Liver (tissue), 9 donors: ENCODE measurements around the gene SSNA1. TPM values are rescaled to one million over a fixed set of nuclear protein-coding genes. Genes with fewer than 3 reads are reported as not detected.

Experiments used
- DNase-seq: peaks from one replicate; pipeline ENCODE4 v3.0.0-alpha.2; 2017; ENCODE audit warnings: low spot score
- H3K27ac ChIP-seq, 2 donors: one replicate each; pipeline ENCODE4 v1.7.0; 2013; ENCODE audit warnings: inconsistent platforms in 2 of 2, low read length in 2 of 2, control low read depth in 1 of 2, low read depth in 1 of 2, mild to moderate bottlenecking in 1 of 2
- H3K27me3 ChIP-seq, 4 donors: one replicate each; pipeline versions ENCODE4 v1.6.1 to v1.7.0; 2013; ENCODE audit warnings: low read length in 3 of 4, inconsistent platforms in 1 of 4, mild to moderate bottlenecking in 1 of 4, moderate library complexity in 1 of 4; ENCODE audit not compliant: control insufficient read depth in 4 of 4, insufficient read depth in 4 of 4
- H3K36me3 ChIP-seq, 4 donors: one replicate each; pipeline versions ENCODE4 v1.6.1 to v1.7.0; 2013; ENCODE audit warnings: low read length in 3 of 4, mild to moderate bottlenecking in 3 of 4, low read depth in 1 of 4, moderate library complexity in 1 of 4; ENCODE audit not compliant: control insufficient read depth in 4 of 4, insufficient read depth in 3 of 4
- H3K4me1 ChIP-seq, 4 donors: one replicate each; pipeline versions ENCODE4 v1.6.1 to v1.7.0; 2013; ENCODE audit warnings: low read length in 3 of 4, mild to moderate bottlenecking in 3 of 4, moderate library complexity in 1 of 4; ENCODE audit not compliant: control insufficient read depth in 4 of 4, insufficient read depth in 4 of 4
- H3K4me3 ChIP-seq, 3 donors: one replicate each; pipeline versions ENCODE4 v1.6.1 to v1.7.0; 2013; ENCODE audit warnings: low read length in 3 of 3, control low read depth in 1 of 3, low read depth in 1 of 3, mild to moderate bottlenecking in 1 of 3
- H3K9ac ChIP-seq, 2 donors: one replicate each; pipeline ENCODE4 v1.7.0; 2013; ENCODE audit warnings: low read length in 2 of 2, mild to moderate bottlenecking in 2 of 2, moderate library complexity in 2 of 2, control low read depth in 1 of 2, low read depth in 1 of 2
- H3K9me3 ChIP-seq, 4 donors: one replicate each; pipeline versions ENCODE4 v1.6.1 to v1.7.0; 2013; ENCODE audit warnings: low read length in 3 of 4; ENCODE audit not compliant: control insufficient read depth in 4 of 4
- FOXA1 ChIP-seq: IDR thresholded peaks from 2 replicates; pipeline ENCODE4 v1.6.1; 2016; ENCODE audit warnings: antibody characterized with exemption
- GABPA ChIP-seq, 2 donors: IDR thresholded peaks in 1 of 2; conservative IDR thresholded peaks in 1 of 2; 2 replicates each; pipeline ENCODE4 v1.6.1; 2016; ENCODE audit warnings: antibody characterized with exemption in 2 of 2, mild to moderate bottlenecking in 1 of 2, moderate library complexity in 1 of 2
- HNF4A ChIP-seq, 2 donors: conservative IDR thresholded peaks; 2 replicates each; pipeline ENCODE4 v1.6.1; 2016; ENCODE audit warnings: antibody characterized with exemption in 2 of 2, mild to moderate bottlenecking in 2 of 2
- HNF4G ChIP-seq: IDR thresholded peaks from 2 replicates; pipeline ENCODE4 v1.6.1; 2016; ENCODE audit warnings: antibody characterized with exemption
- JUND ChIP-seq, 2 donors: IDR thresholded peaks; 2 replicates each; pipeline ENCODE4 v1.6.1; 2016; ENCODE audit warnings: antibody characterized with exemption in 2 of 2
- MAX ChIP-seq: IDR thresholded peaks from 2 replicates; pipeline ENCODE4 v1.6.1; 2016; ENCODE audit warnings: antibody characterized with exemption
- NR2F2 ChIP-seq: IDR thresholded peaks from 2 replicates; pipeline ENCODE4 v1.6.1; 2016; ENCODE audit warnings: antibody characterized with exemption
- RAD21 ChIP-seq, 2 donors: IDR thresholded peaks; 2 replicates each; pipeline ENCODE4 v1.6.1; 2016; ENCODE audit warnings: antibody characterized with exemption in 2 of 2, mild to moderate bottlenecking in 2 of 2
- ZBTB33 ChIP-seq: IDR thresholded peaks from 2 replicates; pipeline ENCODE4 v1.6.1; 2016; ENCODE audit warnings: antibody characterized with exemption
- WGBS: extraction: QIAGEN DNeasy Blood & Tissue Kit; methylation state at CpG from one replicate; pipeline ENCODE4 v1.1.7; 2013; 5-methylcytosine and 5-hydroxymethylcytosine counted together
- polyA plus RNA-seq, 2 donors: library from polyadenylated mRNA; stranded (reverse) in 1 of 2; unstranded in 1 of 2; fragments of 200-250 nt in 1 of 2; fragments of >200 nt in 1 of 2; fragmentation: Nextera tagmentation in 1 of 2; extraction: Ambion mirVana in 1 of 2; gene quantifications; one replicate each; pipeline versions ENCODE4 v1.2.1 to v1.2.3, GENCODE V29; 2013 to 2015
- total RNA-seq, 2 donors: library from RNA; depleted of rRNA; stranded (reverse); fragments of >200 nt; gene quantifications; one replicate each; pipeline ENCODE4 v1.2.3, GENCODE V29; 2014
- TF ChIP-seq, protein P1 (sequence below): fragments of 150-350 bp; IDR thresholded peaks from 2 replicates; pipeline ENCODE4 v1.5.1; 2017; ENCODE audit warnings: improper control_type of control experiment, low read depth, low read length; ENCODE audit not compliant: missing input control
- donor health status: healthy.
- donor health status: healthy.
- donor health status: healthy.
- donor health status: healthy.
- donor health status: healthy.

SSNA1 gene
- total and polyA plus RNA-seq, 4 donors: 29.8 to 44.2 (median 40.3) TPM

- TF ChIP-seq, protein P1, sequence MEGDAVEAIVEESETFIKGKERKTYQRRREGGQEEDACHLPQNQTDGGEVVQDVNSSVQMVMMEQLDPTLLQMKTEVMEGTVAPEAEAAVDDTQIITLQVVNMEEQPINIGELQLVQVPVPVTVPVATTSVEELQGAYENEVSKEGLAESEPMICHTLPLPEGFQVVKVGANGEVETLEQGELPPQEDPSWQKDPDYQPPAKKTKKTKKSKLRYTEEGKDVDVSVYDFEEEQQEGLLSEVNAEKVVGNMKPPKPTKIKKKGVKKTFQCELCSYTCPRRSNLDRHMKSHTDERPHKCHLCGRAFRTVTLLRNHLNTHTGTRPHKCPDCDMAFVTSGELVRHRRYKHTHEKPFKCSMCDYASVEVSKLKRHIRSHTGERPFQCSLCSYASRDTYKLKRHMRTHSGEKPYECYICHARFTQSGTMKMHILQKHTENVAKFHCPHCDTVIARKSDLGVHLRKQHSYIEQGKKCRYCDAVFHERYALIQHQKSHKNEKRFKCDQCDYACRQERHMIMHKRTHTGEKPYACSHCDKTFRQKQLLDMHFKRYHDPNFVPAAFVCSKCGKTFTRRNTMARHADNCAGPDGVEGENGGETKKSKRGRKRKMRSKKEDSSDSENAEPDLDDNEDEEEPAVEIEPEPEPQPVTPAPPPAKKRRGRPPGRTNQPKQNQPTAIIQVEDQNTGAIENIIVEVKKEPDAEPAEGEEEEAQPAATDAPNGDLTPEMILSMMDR: no peak
Observed at GRCh38 chr9:137141050-137141810, 47.2 kb upstream of the SSNA1 start (continued).

GRCh38 chr9:137141976-137142936, 46.2 kb upstream of the SSNA1 start:
- Histone ChIP-seq H3K9ac (no peak overlapping the region), H3K4me1 (no peaks in the 10 kb centered on the region), H3K27me3 (peaks cover 6 to 13% (median 10%) of the 10 kb centered on the region in 4 donors), H3K9me3 (no peaks in the 10 kb centered on the region), H3K4me3 (no peak overlapping the region), H3K36me3 (no peaks in the 10 kb centered on the region), H3K27ac (no peak overlapping the region)
- DNase-seq: no peak
- TF ChIP-seq HNF4G (no peak), ZBTB33 (no peak), JUND (IDR thresholded peaks at IDR 0.05) (no peak), MAX (no peak), GABPA (IDR thresholded peaks at IDR 0.05 in 1 of 2, conservative IDR thresholded peaks at IDR 0.05 in 1 of 2) (no peak), HNF4A (conservative IDR thresholded peaks at IDR 0.05) (no peak), RAD21 (IDR thresholded peaks at IDR 0.05) (no peak), NR2F2 (no peak), FOXA1 (no peak)
- 71% methylated on average over 24 of the region's 24 CpGs for WGBS

GRCh38 chr9:137143459-137143858, 45.0 kb upstream of the SSNA1 start:
- Histone ChIP-seq H3K27ac (no peak overlapping the region), H3K4me1 (no peaks in the 10 kb centered on the region), H3K27me3 (peaks cover 5 to 6% (median 5%) of the 10 kb centered on the region in 4 donors), H3K36me3 (no peaks in the 10 kb centered on the region), H3K4me3 (no peak overlapping the region), H3K9ac (no peak overlapping the region), H3K9me3 (no peaks in the 10 kb centered on the region)
- no peak for DNase-seq
- 56% methylated on average over 4 of the region's 4 CpGs for WGBS
- TF ChIP-seq RAD21 (IDR thresholded peaks at IDR 0.05): no peak
